NCI-H187 treated with DMSO at 0.1 percent for 48 hours (cell line): ENCODE results near the gene TUBGCP2.

ENCODE experiments used
- DNase-seq: peaks from one replicate; lab custom pipeline; 2025; lab: John Stamatoyannopoulos, UW

The TUBGCP2 gene

GRCh38 chr10:133229265-133230043, 79.2 kb downstream of the TUBGCP2 start:
- DNase-seq, result no peak
